ENCODE results near the gene TMEM258. TPM values are rescaled to one million over a fixed set of nuclear protein-coding genes. Genes with fewer than 3 reads are reported as not detected.

The TMEM258 gene
- total and polyA plus RNA-seq, 2 of the 4 experiments (the other 2 are of a cell fraction), result 107 to 280 TPM

DNA sequence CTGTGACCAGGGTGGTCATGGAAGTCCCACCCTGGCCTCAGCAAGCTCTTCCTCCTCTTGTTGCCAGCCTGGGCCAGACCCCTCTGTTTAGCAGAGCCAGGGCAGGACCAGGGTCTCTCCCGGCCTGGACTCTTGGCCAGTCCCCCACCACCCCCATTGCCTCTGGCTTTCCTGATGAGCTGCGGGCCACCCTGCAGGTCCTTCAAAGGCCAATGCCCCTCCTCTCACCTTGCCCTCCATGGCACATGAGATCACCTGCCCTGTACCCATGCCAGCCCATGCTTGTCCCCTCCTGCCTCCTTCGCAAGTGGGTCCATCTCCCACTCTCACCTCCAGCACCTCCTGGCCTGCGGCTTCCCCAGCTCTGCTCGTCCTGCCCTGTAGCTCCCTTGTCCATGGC, 46.1 kb upstream of the TMEM258 start:
- Histone ChIP-seq H2BK20ac (ENCODE audit: low read depth, low read length) (no peak overlapping the region), H3K14ac (replicated peaks; ENCODE audit: low read depth, low read length) (no peak overlapping the region), H2AK9ac (replicated peaks; ENCODE audit: low read depth, low read length, poor library complexity) (no peak overlapping the region), H3K27ac (ENCODE audit: insufficient read depth, low read length) (no peak overlapping the region), H2BK15ac (ENCODE audit: low read depth, low read length) (no peak overlapping the region), H3K4ac (ENCODE audit: low read depth, low read length) (no peak overlapping the region), H2AFZ (replicated peaks; ENCODE audit: low read length, poor library complexity) (no peak overlapping the region), H4K91ac (ENCODE audit: insufficient read depth, low read depth, low read length) (no peak overlapping the region), H3K27me3 (ENCODE audit: control insufficient read depth, insufficient read depth, low read length) (no peaks in the 10 kb centered on the region), H2BK5ac (ENCODE audit: low read depth, low read length, poor library complexity, severe bottlenecking) (no peak overlapping the region), H4K5ac (ENCODE audit: low read depth, low read length) (no peak overlapping the region), H3K9me1 (ENCODE audit: insufficient read depth, low read length) (peaks cover 18% of the 10 kb centered on the region), H3K23ac (ENCODE audit: low read depth, low read length) (no peak overlapping the region), H3K9ac (ENCODE audit: low read depth, low read length) (no peak overlapping the region), H4K20me1 (ENCODE audit: insufficient read depth, low read length) (peaks cover 24% of the 10 kb centered on the region; the same call in 1 of the 2 replicates), H3K36me3 (ENCODE audit: control insufficient read depth, insufficient read depth, low read length) (peaks cover 41% of the 10 kb centered on the region), H3K18ac (ENCODE audit: low read depth, low read length) (no peak overlapping the region), H2BK120ac (ENCODE audit: low read depth, low read length) (no peak overlapping the region), H3K79me1 (ENCODE audit: low read depth in 1 of 2, low read length in 2 of 2) (peaks cover 4 to 44% of the 10 kb centered on the region in 2 experiments; a peak in 3 of 4 replicates), H3K9me3 (ENCODE audit: control insufficient read depth, insufficient read depth, low read length) (no peaks in the 10 kb centered on the region), H2AK5ac (ENCODE audit: low read depth, low read length) (no peak overlapping the region), H3K56ac (ENCODE audit: extremely low read depth, insufficient read depth, low read length) (no peak overlapping the region), H3K4me1 (ENCODE audit: control insufficient read depth, insufficient read depth, low read length) (peaks cover 6% of the 10 kb centered on the region; the same call in 1 of the 2 replicates), H3K4me3 (ENCODE audit: insufficient read depth, low read depth, low read length) (no peak overlapping the region), H3K4me2 (ENCODE audit: low read depth, low read length) (no peak overlapping the region), H4K8ac (ENCODE audit: low read depth in 2 of 2, low read length in 2 of 2) (no peak overlapping the region)
- ChIA-PET POLR2A (ENCODE audit: unreplicated experiment) (no interaction called here), CTCF (no interaction called here)
- no peak for ATAC-seq (ENCODE audit: low read depth)
- TF ChIP-seq MXI1 (IDR thresholded peaks at IDR 0.05; ENCODE audit: borderline replicate concordance, low read depth, low read length) (no peak), RAD21 (IDR thresholded peaks at IDR 0.05; ENCODE audit: low read length) (no peak), POLR2A (IDR thresholded peaks at IDR 0.05; ENCODE audit: low read depth, low read length) (no peak), MAFK (IDR thresholded peaks at IDR 0.05; ENCODE audit: low read depth, low read length) (no peak), CHD1 (IDR thresholded peaks at IDR 0.05; ENCODE audit: low read depth, low read length) (no peak), NFE2L2 (IDR thresholded peaks at IDR 0.05; ENCODE audit: low read depth, low read length) (no peak), SMC3 (IDR thresholded peaks at IDR 0.05; ENCODE audit: low read depth, low read length) (no peak), RFX5 (IDR thresholded peaks at IDR 0.05; ENCODE audit: low read depth, low read length) (no peak), MAZ (IDR thresholded peaks at IDR 0.05; ENCODE audit: borderline replicate concordance, low read depth, low read length) (no peak)
- TF ChIP-seq, protein P1, sequence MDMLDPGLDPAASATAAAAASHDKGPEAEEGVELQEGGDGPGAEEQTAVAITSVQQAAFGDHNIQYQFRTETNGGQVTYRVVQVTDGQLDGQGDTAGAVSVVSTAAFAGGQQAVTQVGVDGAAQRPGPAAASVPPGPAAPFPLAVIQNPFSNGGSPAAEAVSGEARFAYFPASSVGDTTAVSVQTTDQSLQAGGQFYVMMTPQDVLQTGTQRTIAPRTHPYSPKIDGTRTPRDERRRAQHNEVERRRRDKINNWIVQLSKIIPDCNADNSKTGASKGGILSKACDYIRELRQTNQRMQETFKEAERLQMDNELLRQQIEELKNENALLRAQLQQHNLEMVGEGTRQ (IDR thresholded peaks at IDR 0.05; ENCODE audit: low read depth, low read length), result no peak
- TF ChIP-seq, protein P2, sequence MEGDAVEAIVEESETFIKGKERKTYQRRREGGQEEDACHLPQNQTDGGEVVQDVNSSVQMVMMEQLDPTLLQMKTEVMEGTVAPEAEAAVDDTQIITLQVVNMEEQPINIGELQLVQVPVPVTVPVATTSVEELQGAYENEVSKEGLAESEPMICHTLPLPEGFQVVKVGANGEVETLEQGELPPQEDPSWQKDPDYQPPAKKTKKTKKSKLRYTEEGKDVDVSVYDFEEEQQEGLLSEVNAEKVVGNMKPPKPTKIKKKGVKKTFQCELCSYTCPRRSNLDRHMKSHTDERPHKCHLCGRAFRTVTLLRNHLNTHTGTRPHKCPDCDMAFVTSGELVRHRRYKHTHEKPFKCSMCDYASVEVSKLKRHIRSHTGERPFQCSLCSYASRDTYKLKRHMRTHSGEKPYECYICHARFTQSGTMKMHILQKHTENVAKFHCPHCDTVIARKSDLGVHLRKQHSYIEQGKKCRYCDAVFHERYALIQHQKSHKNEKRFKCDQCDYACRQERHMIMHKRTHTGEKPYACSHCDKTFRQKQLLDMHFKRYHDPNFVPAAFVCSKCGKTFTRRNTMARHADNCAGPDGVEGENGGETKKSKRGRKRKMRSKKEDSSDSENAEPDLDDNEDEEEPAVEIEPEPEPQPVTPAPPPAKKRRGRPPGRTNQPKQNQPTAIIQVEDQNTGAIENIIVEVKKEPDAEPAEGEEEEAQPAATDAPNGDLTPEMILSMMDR (conservative IDR thresholded peaks at IDR 0.05; ENCODE audit: low read depth, low read length), result no peak
- TF ChIP-seq, protein P3, sequence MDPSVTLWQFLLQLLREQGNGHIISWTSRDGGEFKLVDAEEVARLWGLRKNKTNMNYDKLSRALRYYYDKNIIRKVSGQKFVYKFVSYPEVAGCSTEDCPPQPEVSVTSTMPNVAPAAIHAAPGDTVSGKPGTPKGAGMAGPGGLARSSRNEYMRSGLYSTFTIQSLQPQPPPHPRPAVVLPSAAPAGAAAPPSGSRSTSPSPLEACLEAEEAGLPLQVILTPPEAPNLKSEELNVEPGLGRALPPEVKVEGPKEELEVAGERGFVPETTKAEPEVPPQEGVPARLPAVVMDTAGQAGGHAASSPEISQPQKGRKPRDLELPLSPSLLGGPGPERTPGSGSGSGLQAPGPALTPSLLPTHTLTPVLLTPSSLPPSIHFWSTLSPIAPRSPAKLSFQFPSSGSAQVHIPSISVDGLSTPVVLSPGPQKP (IDR thresholded peaks at IDR 0.05; ENCODE audit: borderline replicate concordance, low read depth, low read length), result no peak
- no TSS peak for BruUV-seq (replicated peaks)
- intact Hi-C loops (cut with micrococcal nuclease) (no loop called here), in situ Hi-C loops (cut with MboI; ENCODE audit: low sequenced_read_pairs) (no loop called here), dilution Hi-C loops (cut with HindIII; ENCODE audit: low sequenced_read_pairs, unreplicated experiment) (no loop called here)
- no peak for DNase-seq
- 100% methylated on average over 2 of the region's 5 CpGs; no CpG with 5 or more reads in 1 of the 2 experiments for WGBS, 2 experiments (ENCODE audit: extremely low coverage in 2 of 2, insufficient read length in 1 of 2)

Measured in IMR-90 (cell line).